Colonic mucosa (tissue), 4 donors: ENCODE data around the gene ZNF135. TPM values are rescaled to one million over a fixed set of nuclear protein-coding genes. Genes with fewer than 3 reads are reported as not detected.

Experiments used
- DNase-seq: peaks from one replicate; pipeline ENCODE4 v3.0.0-alpha.2; 2020
- H3K27ac ChIP-seq: fragments of 200-600 bp; one replicate; pipeline ENCODE4 v1.8.0; 2021
- H3K27me3 ChIP-seq: fragments of 200-600 bp; one replicate; pipeline ENCODE4 v1.8.0; 2021
- H3K36me3 ChIP-seq: fragments of 200-600 bp; one replicate; pipeline ENCODE4 v1.8.0; 2021
- H3K4me1 ChIP-seq: fragments of 200-600 bp; one replicate; pipeline ENCODE4 v1.8.0; 2021; ENCODE audit warnings: mild to moderate bottlenecking
- H3K4me3 ChIP-seq: fragments of 200-600 bp; one replicate; pipeline ENCODE4 v1.8.0; 2021
- H3K9ac ChIP-seq, 2 donors: one replicate each; pipeline ENCODE4 v1.7.0; 2013; ENCODE audit warnings: control low read depth in 2 of 2, low read depth in 2 of 2, low read length in 2 of 2
- H3K9me3 ChIP-seq: fragments of 200-600 bp; one replicate; pipeline ENCODE4 v1.8.0; 2021
- intact Hi-C: fragments of 100-400 bp; cut with DNase I; formaldehyde crosslinking; loops from one replicate; pipeline ENCODE4 v1.14.1; 2022
- total RNA-seq, 2 donors: library from RNA; stranded (reverse); fragmentation: NEBNext Ultra II Directional in 1 of 2; extraction: Animal tissue kit (Norgen Biotek cat#: 25700) in 1 of 2; gene quantifications; one replicate each; pipeline ENCODE4 v1.2.1, GENCODE V29; 2021
- TF ChIP-seq, protein P1 (sequence below): fragments of 200-600 bp; IDR thresholded peaks from one replicate; pipeline ENCODE4 v1.8.0; 2022; ENCODE audit warnings: antibody characterized with exemption, mild to moderate bottlenecking
- donor health status: healthy.
- donor health status: DM: no; HTN: no; CAD: no.
- donor health status: DM: no; HTN: no; CAD: no.

ZNF135 gene
- total RNA-seq, 2 donors from 2014 or later: 1.1 to 1.4 TPM

DNA sequence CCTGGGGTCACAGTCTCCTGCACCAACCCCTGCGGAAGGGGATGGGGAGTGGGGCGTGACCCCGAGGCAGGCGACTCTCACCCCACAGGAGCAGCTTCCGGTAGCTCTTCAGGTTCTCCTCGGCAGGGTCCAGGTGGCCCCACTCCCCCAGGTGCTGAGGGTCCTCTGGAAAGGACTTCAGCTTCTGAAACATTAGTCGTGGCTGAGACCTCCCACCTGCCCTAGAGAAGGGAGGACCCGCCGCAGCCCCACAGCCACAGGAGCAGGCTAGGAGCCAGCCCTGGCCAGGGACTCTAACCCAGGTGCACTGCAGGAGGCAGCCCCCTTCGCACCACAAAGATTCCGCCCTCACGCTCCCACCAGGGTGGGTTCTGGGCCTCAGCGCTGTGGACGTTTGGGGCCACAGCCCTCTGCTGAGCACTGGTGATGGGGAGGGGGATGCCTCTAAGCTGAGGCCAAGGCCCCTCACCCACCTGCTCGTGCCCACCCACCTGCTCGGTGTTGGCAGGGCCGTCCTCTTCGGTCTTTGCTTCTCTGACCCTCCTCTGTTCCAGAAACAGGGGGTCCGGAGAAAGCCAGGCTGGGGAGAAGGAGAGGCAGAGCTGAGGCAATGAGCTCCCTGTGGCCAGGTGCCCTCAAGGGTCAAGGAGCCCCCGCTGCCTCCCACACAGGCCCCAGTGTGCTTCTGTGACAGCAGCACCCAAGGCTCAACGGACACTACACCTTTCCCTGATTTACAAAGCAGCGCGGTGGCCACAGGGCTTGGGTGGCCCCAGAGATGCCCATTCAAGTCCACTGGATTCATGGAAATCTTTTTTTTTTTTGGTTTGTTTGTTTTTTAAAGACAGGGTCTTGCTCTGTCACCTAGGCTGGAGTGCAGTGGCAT lies 28.0 kb downstream of the ZNF135 start:
- Histone ChIP-seq H3K36me3 (no peaks in the 10 kb centered on the region), H3K9ac (no peak overlapping the region), H3K9me3 (no peaks in the 10 kb centered on the region), H3K4me3 (no peak overlapping the region), H3K27me3 (no peaks in the 10 kb centered on the region), H3K27ac (no peak overlapping the region), H3K4me1 (no peaks in the 10 kb centered on the region)
- TF ChIP-seq, protein P1, sequence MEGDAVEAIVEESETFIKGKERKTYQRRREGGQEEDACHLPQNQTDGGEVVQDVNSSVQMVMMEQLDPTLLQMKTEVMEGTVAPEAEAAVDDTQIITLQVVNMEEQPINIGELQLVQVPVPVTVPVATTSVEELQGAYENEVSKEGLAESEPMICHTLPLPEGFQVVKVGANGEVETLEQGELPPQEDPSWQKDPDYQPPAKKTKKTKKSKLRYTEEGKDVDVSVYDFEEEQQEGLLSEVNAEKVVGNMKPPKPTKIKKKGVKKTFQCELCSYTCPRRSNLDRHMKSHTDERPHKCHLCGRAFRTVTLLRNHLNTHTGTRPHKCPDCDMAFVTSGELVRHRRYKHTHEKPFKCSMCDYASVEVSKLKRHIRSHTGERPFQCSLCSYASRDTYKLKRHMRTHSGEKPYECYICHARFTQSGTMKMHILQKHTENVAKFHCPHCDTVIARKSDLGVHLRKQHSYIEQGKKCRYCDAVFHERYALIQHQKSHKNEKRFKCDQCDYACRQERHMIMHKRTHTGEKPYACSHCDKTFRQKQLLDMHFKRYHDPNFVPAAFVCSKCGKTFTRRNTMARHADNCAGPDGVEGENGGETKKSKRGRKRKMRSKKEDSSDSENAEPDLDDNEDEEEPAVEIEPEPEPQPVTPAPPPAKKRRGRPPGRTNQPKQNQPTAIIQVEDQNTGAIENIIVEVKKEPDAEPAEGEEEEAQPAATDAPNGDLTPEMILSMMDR: no peak
- DNase-seq: no peak
- intact Hi-C loops: no loop called here

- no peaks in the 10 kb centered on the region for H3K36me3 ChIP-seq
- intact Hi-C loops: no loop called here
These were observed 29.5 kb downstream of the ZNF135 start for GRCh38 chr19:58088521-58089052.

DNA sequence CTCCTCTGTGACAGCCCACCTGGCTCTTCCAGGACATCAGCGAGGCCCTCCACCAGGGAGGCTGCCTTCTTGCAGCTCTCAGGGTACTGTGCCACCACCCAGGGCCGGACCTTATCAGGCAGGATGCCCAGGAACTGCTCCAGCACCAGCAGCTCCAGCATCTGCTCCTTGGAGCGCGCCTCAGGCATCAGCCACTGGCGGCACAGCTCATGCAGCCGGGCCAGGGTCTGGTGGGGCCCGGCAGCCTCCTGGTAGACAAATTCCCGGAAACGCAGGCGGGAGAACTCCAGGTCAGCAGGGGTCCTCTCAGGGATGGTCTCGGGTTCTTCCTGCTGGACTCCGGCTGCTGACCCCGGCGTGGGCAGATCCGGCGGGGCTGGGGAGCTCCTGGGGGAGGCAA lies 30.8 kb downstream of the ZNF135 start:
- Histone ChIP-seq H3K36me3 (no peaks in the 10 kb centered on the region), H3K4me3 (no peak overlapping the region), H3K4me1 (no peaks in the 10 kb centered on the region), H3K27me3 (no peaks in the 10 kb centered on the region), H3K27ac (no peak overlapping the region), H3K9ac (no peak overlapping the region), H3K9me3 (no peaks in the 10 kb centered on the region)
- intact Hi-C loops: no loop called here
- DNase-seq: no peak
- TF ChIP-seq, protein P1: no peak

More at GRCh38 chr19:58088521-58089052, 29.5 kb downstream of the ZNF135 start:
- Histone ChIP-seq H3K4me1 (no peaks in the 10 kb centered on the region), H3K9me3 (no peaks in the 10 kb centered on the region), H3K4me3 (no peak overlapping the region), H3K9ac (no peak overlapping the region), H3K27me3 (no peaks in the 10 kb centered on the region), H3K27ac (no peak overlapping the region)
- no peak for DNase-seq
- TF ChIP-seq, protein P1: no peak

DNA sequence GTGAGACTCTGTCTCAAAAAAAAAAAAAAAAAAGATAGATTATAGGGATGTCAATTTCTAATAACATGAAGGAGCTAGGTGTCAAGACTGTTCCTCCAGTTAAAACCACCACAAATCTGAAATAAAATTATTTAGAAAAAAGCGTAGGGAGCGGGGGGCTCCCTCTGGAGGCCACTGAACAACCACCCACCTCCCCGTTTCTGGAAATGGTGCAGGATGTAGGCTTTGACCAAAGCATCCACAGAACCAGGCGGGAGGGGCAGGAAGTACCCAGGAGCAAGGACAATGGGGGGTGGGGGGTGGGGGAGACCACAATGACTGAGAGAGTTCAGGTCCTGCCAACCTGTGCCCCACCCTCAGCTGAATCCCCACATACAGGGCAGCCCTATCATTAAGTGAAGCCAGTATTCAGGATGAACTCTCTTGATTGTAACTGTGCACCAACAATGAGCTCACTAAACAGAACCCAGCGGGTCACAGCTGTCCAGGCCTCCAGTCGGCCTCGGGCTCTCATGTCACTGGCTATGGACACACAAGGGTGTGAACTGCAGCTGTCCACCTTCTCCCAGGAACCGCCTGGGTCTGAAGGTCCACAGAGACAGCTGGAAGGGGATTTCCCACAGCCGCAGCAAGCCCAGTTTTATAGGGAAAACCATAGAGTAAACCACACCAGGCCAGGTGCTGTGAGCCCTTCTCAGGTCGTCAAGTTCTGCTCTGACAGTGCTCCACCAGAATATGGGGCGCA lies 32.3 kb downstream of the ZNF135 start:
- Histone ChIP-seq H3K9ac (no peak overlapping the region), H3K9me3 (no peaks in the 10 kb centered on the region), H3K36me3 (no peaks in the 10 kb centered on the region), H3K4me1 (no peaks in the 10 kb centered on the region), H3K27me3 (no peaks in the 10 kb centered on the region), H3K27ac (no peak overlapping the region), H3K4me3 (no peak overlapping the region)
- TF ChIP-seq, protein P1: no peak
- intact Hi-C loops: no loop called here
- DNase-seq: no peak

DNA sequence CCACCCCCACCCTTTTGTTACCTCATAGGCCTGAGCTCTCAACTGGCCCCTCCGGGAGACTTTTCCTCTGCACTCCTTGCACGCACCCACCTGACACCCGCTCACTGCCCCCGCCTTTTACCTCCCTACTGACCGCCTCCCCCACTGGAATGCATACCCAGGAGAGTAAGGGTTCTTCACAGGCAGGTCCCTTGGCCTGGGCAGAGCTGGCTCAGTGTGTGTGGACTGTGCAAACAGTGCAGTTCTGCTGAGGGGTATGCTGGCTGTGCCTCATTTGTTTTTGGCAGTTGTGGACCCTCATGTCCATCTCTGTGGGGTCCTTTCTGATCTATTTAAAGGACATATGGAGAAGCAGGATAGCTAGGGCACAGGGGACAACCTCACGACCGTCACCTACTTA lies 34.0 kb downstream of the ZNF135 start:
- H3K9me3 ChIP-seq: no peaks in the 10 kb centered on the region
- intact Hi-C loops: no loop called here

More for the DNA sequence above, 34.0 kb downstream of the ZNF135 start:
- no peak for DNase-seq
- H3K27me3 ChIP-seq: no peaks in the 10 kb centered on the region
- no peak overlapping the region for H3K27ac ChIP-seq
- TF ChIP-seq, protein P1: no peak
- H3K36me3 ChIP-seq: no peaks in the 10 kb centered on the region
- no peak overlapping the region for H3K9ac ChIP-seq
- no peak overlapping the region for H3K4me3 ChIP-seq
- no peaks in the 10 kb centered on the region for H3K4me1 ChIP-seq
